Mononuclear cell (primary cell): Measurements from ENCODE around the gene GRM7. TPM values are rescaled to one million over a fixed set of nuclear protein-coding genes. Genes with fewer than 3 reads are reported as not detected.

Experiments
- H3K27me3 ChIP-seq: 2 replicates; pipeline ENCODE4 v1.6.0; 2011; ENCODE audit warnings: low read length, control low read depth; ENCODE audit not compliant: insufficient read depth
- H3K4me1 ChIP-seq: 2 replicates; pipeline ENCODE4 v1.5.1; 2011; ENCODE audit warnings: mild to moderate bottlenecking, low read length, control low read depth; ENCODE audit not compliant: insufficient read depth
- H3K4me3 ChIP-seq: 2 replicates; pipeline ENCODE4 v1.5.1; 2011; ENCODE audit warnings: mild to moderate bottlenecking, low read length, moderate library complexity
- H3K9me3 ChIP-seq: 2 replicates; pipeline ENCODE4 v1.5.1; 2011; ENCODE audit warnings: low read depth, mild to moderate bottlenecking, control low read depth, low read length
- total RNA-seq: library from RNA; depleted of rRNA; stranded (reverse); fragments of >200 nt; gene quantifications from one replicate; pipeline ENCODE4 v1.2.3, GENCODE V29; 2012

The GRM7 gene
- total RNA-seq = not detected

DNA sequence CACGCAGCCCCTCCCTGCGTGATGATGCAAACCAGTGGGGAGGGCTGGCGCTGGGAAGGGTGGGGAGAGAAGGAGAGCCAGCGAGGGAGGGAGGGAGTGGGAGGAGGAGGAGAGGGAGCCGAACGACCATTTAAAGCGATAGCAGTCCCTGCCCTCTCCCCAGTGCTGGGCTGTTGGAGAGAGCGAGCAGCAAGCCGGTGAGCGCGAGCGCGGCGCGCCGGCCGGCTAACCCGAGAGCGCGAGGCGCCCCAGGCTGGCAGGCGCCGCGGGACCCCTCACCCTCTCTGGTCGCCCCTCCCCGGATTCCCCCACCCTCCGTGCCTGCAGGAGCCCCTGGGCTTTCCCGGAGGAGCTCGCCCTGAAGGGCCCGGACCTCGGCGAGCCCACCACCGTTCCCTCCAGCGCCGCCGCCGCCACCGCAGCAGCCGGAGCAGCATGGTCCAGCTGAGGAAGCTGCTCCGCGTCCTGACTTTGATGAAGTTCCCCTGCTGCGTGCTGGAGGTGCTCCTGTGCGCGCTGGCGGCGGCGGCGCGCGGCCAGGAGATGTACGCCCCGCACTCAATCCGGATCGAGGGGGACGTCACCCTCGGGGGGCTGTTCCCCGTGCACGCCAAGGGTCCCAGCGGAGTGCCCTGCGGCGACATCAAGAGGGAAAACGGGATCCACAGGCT, at the start of gene GRM7:
Gene GRM7 (plus strand): TSS at position 162 of the 671 bp plus-strand sequence.
- Histone ChIP-seq H3K9me3 (no peaks in the 10 kb centered on the region), H3K4me3 (no peak within 1 kb of the TSS), H3K27me3 (peaks cover 22% of the 10 kb centered on the region), H3K4me1 (no peaks in the 10 kb centered on the region)

DNA sequence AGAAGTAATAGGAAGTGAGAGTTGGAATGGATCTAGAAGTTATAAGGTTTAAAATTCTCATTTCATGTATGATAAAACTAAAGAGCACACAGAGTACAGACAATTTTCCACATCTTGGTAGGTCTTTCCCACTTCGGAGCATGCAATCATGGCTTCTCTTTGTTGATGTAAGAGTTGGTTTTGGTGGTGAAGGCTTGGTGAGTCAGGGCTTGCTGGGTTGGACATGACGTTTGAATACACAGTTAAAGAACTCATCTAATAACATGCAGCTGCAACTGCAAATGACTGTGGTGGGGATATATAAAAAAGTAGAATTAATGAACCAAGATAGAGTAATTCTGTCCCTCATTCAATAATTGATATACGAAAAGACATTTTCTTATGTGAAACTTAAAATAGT, 39.5 kb upstream of the GRM7 start:
- no peak overlapping the region for H3K4me3 ChIP-seq
- H3K4me1 ChIP-seq = no peaks in the 10 kb centered on the region
- no peaks in the 10 kb centered on the region for H3K27me3 ChIP-seq
- H3K9me3 ChIP-seq = no peaks in the 10 kb centered on the region

DNA sequence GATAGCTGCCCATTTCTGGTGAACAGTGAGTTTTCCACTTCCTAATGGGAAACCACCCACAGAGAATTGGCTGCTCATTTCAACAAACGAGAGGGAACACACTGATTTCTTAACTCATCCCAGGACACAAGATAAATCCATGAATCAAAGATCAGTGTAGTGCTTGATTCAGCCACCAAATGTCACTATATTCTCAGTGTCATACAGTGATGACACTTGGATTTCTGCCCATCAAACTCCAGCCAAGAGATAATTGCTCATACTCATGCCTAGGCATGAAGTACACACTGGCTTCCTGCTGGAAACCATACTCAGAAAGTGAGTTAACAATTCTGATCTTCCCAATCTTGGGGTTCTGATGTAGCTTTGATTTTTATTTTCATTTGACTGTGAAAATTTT, 35.4 kb upstream of the GRM7 start:
- no peak overlapping the region for H3K4me3 ChIP-seq
- no peaks in the 10 kb centered on the region for H3K9me3 ChIP-seq
- H3K4me1 ChIP-seq = no peaks in the 10 kb centered on the region
- no peaks in the 10 kb centered on the region for H3K27me3 ChIP-seq

DNA sequence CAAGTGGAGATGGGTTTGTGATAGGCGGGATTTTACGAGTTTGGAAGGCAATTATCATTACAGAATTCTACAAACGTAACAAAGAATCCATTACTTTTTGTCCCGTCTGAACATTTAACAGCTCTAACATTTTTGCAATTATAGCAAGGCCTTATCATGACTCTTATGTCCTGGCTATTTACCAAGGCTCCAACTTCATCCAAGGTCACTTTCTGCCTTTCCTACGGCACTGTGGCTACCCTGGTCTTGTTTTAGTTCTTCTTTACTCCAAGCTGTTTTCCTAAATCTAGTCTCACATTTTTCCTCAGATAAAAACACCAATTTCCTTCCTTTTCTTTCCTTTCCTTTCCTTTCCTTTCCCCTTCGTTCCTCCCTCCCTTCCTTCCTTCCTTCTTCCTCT, 33.5 kb upstream of the GRM7 start:
- no peaks in the 10 kb centered on the region for H3K9me3 ChIP-seq
- H3K4me3 ChIP-seq = no peak overlapping the region
- H3K27me3 ChIP-seq = no peaks in the 10 kb centered on the region
- H3K4me1 ChIP-seq = no peaks in the 10 kb centered on the region

DNA sequence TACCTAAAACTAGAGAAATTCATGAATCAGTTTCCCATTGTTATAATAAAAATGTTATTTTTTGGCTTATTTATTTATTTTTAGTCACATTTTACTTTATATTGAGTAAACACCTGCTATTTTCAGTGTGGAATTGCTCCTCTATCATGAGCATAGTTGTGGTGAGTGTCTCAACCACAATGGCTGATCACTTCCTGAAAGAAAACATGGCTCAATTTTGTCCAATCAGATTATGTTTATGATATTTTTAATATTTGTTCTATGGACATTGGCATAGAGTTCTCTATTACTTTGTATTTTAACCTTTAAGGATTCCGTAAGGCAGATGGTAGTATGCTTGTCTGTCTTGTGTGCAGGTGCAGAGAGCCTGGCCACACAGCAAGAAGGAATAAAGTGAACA, 16.2 kb upstream of the GRM7 start:
- Histone ChIP-seq H3K4me1 (no peaks in the 10 kb centered on the region), H3K9me3 (no peaks in the 10 kb centered on the region), H3K27me3 (no peaks in the 10 kb centered on the region), H3K4me3 (no peak overlapping the region)

GRCh38 chr3:6854184-6854583, 6.7 kb upstream of the GRM7 start:
- no peaks in the 10 kb centered on the region for H3K27me3 ChIP-seq
- no peaks in the 10 kb centered on the region for H3K9me3 ChIP-seq
- H3K4me1 ChIP-seq = no peaks in the 10 kb centered on the region
- H3K4me3 ChIP-seq = no peak overlapping the region

DNA sequence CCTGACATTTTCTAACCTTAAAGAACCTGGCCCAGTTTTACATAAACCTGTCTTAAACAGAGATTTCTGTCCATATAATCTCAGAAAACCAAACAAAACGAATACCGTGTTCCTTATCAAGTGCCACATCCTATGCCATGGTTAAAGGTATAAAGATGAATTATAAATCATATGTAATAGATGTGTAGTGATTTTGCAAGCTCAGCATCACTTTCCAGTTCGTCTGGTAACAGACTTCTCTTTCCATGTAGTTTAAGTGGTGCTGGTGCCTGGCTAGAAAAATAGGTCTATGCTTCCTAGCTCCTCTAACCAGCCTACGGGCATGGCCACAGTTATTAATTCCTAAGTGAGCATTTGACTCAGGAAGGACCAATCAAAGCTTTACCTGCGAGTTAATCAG, 3.4 kb upstream of the GRM7 start:
- Histone ChIP-seq H3K4me1 (no peaks in the 10 kb centered on the region), H3K27me3 (peaks cover 12% of the 10 kb centered on the region), H3K4me3 (no peak overlapping the region), H3K9me3 (no peaks in the 10 kb centered on the region)

DNA sequence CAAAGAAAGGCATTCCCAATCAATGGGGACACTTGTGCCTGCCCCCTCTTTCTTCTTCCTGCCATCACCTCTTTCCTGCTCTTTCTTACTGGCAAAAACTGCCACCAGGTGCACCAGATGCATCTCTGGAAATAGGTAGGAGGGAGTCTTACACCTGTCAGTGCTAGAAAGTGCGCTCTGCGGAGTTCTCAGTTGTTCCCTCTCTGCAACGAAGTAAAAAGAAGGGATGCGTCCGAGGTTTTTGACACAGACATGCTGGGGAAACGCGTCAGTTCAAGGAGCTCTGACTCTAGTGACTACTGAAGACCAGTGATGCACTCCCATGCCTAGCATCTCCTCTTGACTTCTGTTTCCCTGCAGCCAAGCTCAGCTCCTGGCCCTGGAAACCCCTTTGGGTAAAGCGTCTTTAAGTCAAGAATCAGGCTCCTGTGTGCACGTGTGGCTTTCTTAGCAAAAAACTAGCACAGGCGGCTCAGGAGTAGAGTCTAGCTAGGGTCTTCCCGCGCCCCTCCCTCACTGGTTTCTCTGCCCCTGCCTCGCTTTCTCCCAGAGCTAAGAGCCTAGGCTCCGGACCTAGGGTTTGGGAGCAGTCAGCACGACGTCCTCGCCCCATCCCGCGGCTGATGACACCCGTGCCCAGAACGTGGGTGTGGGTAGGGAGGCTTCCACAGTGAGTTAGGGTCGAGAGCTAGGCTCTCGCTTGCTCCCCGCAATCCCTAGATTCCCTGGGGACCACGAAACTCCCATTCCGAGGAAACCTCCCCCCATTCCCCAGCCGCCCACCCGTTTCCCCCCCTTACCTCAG, 564 bp upstream of the GRM7 start:
- Histone ChIP-seq H3K9me3 (no peaks in the 10 kb centered on the region), H3K4me3 (no peak overlapping the region), H3K4me1 (no peaks in the 10 kb centered on the region), H3K27me3 (peaks cover 22% of the 10 kb centered on the region)

DNA sequence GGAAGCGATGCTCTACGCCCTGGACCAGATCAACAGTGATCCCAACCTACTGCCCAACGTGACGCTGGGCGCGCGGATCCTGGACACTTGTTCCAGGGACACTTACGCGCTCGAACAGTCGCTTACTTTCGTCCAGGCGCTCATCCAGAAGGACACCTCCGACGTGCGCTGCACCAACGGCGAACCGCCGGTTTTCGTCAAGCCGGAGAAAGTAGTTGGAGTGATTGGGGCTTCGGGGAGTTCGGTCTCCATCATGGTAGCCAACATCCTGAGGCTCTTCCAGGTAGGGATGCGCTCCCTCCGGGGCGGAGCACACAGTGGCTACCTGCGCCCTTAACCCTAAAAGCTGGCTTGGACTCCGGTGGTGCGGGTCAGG, 698 bp downstream of the GRM7 start:
- H3K4me3 ChIP-seq = no peak overlapping the region
- H3K9me3 ChIP-seq = no peaks in the 10 kb centered on the region
- peaks cover 22% of the 10 kb centered on the region for H3K27me3 ChIP-seq
- no peaks in the 10 kb centered on the region for H3K4me1 ChIP-seq

DNA sequence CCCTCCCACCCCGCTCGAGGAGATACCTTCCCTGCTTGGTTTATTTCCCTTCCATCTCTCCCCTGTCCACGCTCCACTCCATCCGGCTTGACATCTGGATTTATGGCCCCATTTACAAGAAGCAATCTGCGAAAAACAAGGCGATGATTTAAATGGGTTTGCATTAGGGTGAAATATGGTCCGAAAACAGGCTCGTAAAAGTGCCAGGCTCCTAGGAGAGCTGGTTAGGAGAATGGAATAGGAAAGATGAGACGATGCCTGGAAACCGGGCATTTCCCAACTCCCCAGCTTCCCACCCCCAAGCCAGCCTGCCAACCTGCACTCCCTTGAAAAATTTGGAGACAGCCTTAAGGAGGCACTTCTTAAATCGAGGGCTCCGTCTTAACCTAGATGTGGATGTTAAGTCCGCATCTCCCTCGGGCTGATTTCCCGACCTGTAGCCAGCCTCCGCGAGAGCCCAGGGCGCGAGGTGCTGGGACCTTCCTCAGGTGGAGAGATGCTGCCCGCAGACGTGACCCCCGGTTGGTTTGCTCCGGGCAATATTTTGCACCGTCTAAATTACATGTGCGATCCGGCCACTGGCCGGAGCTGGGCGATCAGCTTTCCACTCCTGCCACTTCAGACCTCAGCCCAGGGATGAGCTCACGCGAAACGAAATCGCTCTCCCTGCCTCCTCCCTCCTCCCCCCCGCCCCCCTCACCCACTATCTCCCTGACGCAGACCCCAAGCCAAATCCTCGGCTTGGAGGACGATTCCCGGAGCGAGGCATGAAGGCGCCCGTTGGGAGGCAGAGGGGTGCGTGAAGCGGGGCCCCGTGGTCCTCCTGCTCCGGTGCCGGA, 1.3 kb downstream of the GRM7 start:
- Histone ChIP-seq H3K27me3 (peaks cover 22% of the 10 kb centered on the region), H3K4me1 (no peaks in the 10 kb centered on the region), H3K9me3 (no peaks in the 10 kb centered on the region), H3K4me3 (no peak overlapping the region)

- H3K27me3 ChIP-seq = peaks cover 22% of the 10 kb centered on the region
- no peaks in the 10 kb centered on the region for H3K9me3 ChIP-seq
- H3K4me1 ChIP-seq = no peaks in the 10 kb centered on the region
- no peak overlapping the region for H3K4me3 ChIP-seq
Measured at GRCh38 chr3:6862880-6863195, 1.9 kb downstream of the GRM7 start.

DNA sequence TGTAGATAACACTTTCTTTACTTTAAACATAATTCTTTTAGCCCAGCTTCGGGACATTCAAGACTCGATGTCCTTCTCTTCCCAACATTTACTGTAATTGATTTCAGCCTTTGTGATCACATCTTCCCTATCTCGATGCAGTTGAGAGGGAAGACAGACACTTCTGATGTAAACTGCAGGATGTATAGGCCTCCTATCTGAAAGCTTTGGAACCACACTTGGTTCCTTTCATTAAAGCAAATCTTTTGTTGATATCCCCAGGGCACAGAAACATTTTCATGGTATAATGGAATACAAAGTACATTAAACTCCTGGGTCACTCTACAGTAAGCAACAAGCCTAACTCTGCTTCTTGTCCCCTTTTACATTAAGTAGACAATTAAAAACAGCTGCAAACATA, 6.4 kb downstream of the GRM7 start:
- H3K27me3 ChIP-seq = peaks cover 10% of the 10 kb centered on the region
- H3K9me3 ChIP-seq = no peaks in the 10 kb centered on the region
- H3K4me1 ChIP-seq = no peaks in the 10 kb centered on the region
- H3K4me3 ChIP-seq = no peak overlapping the region

- Histone ChIP-seq H3K4me1 (no peaks in the 10 kb centered on the region), H3K27me3 (no peaks in the 10 kb centered on the region), H3K4me3 (no peak overlapping the region), H3K9me3 (no peaks in the 10 kb centered on the region)
Measured at GRCh38 chr3:6878731-6879130, 17.8 kb downstream of the GRM7 start.

DNA sequence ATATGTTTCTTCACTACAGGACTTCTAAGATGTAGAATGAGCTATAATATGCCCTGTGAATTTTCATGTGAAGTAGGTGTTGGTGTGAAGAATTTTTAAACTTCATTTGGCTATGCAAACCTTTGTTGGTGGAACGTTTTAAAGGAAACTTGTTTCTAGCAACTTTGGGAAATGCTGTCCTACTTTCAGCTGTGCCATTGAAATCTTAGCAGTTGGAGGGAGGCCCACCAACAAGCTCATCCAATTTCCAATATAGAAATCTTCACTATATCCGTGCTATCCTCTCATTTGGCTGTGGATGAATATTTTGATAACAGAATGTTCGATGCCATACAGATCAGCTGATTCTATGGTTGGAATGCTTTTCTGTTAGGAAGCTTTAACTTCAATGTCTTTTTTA, 51.3 kb downstream of the GRM7 start:
- Histone ChIP-seq H3K4me1 (no peaks in the 10 kb centered on the region), H3K4me3 (no peak overlapping the region), H3K9me3 (no peaks in the 10 kb centered on the region), H3K27me3 (no peaks in the 10 kb centered on the region)

DNA sequence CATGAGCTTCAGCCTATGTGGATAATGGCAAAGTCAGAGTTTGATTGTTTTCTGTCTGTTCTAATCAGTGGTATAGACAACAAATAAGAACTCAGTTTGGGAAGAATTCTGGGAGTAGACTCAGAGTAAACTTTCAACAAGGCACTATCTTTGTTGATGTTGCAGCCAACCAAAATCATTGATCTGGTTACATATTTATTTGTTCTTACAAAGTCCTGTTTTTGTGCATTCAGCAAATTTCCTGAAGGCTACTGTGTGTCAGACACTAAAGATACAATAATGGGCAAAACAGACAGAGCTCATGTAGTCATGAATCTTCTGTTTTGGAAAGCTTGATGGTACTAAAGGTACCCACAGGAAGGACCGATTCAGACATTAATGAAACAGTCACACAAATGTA, 55.0 kb downstream of the GRM7 start:
- H3K4me1 ChIP-seq = no peaks in the 10 kb centered on the region
- no peak overlapping the region for H3K4me3 ChIP-seq
- H3K27me3 ChIP-seq = no peaks in the 10 kb centered on the region
- no peaks in the 10 kb centered on the region for H3K9me3 ChIP-seq
